Osteocyte (in vitro differentiated cells): ENCODE data around the gene FSTL4. TPM values are rescaled to one million over a fixed set of nuclear protein-coding genes. Genes with fewer than 3 reads are reported as not detected.
A peak's percentile ranks its signal among the peaks of the same experiment; 100 is the strongest.

Experiments
- DNase-seq: peaks from one replicate; pipeline ENCODE4 v3.0.0; 2021; ENCODE audit warnings: mixed read lengths; ENCODE audit not compliant: unreplicated experiment; ENCODE audit errors: extremely low spot score
- H3K27ac Mint-ChIP-seq: one replicate; pipeline ENCODE4 v1.8.0; 2021; ENCODE audit warnings: mild to moderate bottlenecking, mixed read lengths; ENCODE audit not compliant: unreplicated experiment
- H3K27me3 Mint-ChIP-seq: one replicate; pipeline ENCODE4 v1.8.0; 2021; ENCODE audit warnings: mixed read lengths; ENCODE audit not compliant: unreplicated experiment
- H3K36me3 Mint-ChIP-seq: one replicate; pipeline ENCODE4 v1.8.0; 2021; ENCODE audit warnings: mixed read lengths; ENCODE audit not compliant: unreplicated experiment
- H3K4me1 Mint-ChIP-seq: one replicate; pipeline ENCODE4 v1.8.0; 2021; ENCODE audit warnings: mixed read lengths; ENCODE audit not compliant: unreplicated experiment
- H3K4me3 Mint-ChIP-seq: one replicate; pipeline ENCODE4 v1.8.0; 2021; ENCODE audit warnings: mild to moderate bottlenecking, moderate library complexity, mixed read lengths; ENCODE audit not compliant: unreplicated experiment
- H3K9me3 Mint-ChIP-seq: one replicate; pipeline ENCODE4 v1.8.0; 2021; ENCODE audit warnings: mixed read lengths; ENCODE audit not compliant: unreplicated experiment
- total RNA-seq: library from RNA; stranded (reverse); gene quantifications from 2 replicates; pipeline ENCODE4 v1.2.1, GENCODE V29; 2021
- TF ChIP-seq, protein P1 (sequence below): fragments of 200-600 bp; sonication (generic); IDR thresholded peaks from 2 replicates; pipeline ENCODE4 v1.5.0; 2021; ENCODE audit warnings: antibody characterized with exemption, mild to moderate bottlenecking, moderate library complexity

Gene FSTL4
- total RNA-seq, 1 donor from 2014 or later, result not detected

DNA sequence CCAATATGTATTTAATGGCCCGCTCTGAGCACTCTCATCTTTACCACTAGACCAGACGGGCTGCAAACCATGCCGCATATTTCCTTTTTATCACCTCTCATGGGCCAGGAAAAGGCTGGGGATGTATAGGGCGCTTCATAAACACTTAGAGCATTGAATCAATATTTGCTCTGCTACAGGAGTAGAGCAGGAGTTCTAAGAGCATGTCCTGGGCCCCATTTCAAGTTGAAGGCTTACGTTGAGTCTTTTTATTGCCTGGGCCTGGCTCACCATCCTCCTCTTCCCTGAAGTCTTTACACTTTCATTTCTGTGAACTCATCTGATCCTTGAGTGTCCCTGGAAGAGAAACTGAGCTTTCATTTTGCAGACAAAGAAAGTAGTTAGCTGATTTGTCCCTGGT, 112.4 kb downstream of the FSTL4 start:
- Mint-ChIP-seq H3K27me3 (peaks cover 29% of the 10 kb centered on the region), H3K4me3 (no peak overlapping the region), H3K4me1 (no peaks in the 10 kb centered on the region), H3K27ac (no peak overlapping the region), H3K36me3 (no peaks in the 10 kb centered on the region), H3K9me3 (no peaks in the 10 kb centered on the region)
- DNase-seq, result peak; percentile 13
- TF ChIP-seq, protein P1, sequence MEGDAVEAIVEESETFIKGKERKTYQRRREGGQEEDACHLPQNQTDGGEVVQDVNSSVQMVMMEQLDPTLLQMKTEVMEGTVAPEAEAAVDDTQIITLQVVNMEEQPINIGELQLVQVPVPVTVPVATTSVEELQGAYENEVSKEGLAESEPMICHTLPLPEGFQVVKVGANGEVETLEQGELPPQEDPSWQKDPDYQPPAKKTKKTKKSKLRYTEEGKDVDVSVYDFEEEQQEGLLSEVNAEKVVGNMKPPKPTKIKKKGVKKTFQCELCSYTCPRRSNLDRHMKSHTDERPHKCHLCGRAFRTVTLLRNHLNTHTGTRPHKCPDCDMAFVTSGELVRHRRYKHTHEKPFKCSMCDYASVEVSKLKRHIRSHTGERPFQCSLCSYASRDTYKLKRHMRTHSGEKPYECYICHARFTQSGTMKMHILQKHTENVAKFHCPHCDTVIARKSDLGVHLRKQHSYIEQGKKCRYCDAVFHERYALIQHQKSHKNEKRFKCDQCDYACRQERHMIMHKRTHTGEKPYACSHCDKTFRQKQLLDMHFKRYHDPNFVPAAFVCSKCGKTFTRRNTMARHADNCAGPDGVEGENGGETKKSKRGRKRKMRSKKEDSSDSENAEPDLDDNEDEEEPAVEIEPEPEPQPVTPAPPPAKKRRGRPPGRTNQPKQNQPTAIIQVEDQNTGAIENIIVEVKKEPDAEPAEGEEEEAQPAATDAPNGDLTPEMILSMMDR, result no peak

DNA sequence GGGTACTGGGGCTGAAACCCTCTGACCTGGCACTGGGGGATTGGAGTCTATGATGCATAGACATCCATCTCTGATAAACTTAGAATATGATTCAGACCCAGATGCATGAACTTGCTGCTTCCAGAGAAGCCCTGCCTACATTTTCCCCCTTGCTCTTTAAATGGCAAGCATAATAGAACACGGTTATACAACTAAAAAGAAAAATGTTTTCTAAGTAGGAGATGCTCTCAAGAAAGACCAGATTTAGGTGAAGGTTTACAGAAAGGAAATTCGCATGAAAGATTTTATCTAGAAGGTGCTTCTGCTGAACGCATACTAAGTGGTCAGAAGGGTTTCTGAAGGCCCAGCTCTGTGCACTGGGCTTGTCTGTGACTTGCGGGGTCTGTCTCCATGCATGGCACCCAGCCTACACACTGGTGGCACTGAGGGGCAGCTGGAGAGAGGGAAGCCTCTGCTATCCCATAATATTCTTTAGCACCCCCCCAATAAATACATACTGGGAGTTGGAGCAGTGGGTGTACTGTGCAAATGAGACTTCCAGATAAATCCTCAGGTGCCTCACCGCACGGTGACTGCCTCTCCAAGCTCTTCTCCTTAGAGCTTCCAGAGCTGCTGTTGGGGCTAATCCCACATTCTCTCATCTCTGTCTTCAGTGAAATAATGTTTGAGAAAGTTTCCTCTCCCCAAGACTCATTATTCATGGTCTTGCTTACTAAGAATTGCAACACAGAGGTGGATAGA, 114.6 kb downstream of the FSTL4 start:
- H3K4me1 Mint-ChIP-seq, result no peaks in the 10 kb centered on the region
- H3K27ac Mint-ChIP-seq, result no peak overlapping the region
- DNase-seq, result peak; percentile 38
- H3K9me3 Mint-ChIP-seq, result no peaks in the 10 kb centered on the region
- H3K36me3 Mint-ChIP-seq, result no peaks in the 10 kb centered on the region
- H3K27me3 Mint-ChIP-seq, result peaks cover 16% of the 10 kb centered on the region
- H3K4me3 Mint-ChIP-seq, result no peak overlapping the region
- TF ChIP-seq, protein P1, result no peak

DNA sequence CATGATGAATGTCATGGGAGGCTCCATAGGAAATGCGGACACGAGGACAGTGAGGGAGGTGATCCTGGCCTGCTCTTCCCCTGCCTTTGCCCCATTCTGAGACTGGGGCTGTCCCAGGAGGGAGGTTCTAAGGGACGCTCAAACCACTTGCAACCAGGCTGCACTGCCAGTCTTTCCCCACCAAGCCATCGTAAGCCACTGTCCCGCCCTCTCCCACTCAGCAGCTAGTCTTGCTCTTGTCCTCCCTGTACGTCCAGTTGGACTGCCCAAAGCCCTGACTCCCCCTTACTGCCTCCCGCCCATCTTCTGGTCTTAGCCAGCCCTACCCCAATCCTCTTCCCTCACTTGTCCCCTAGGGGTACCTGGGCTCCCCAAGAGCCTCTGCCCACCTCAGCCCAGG, 115.7 kb downstream of the FSTL4 start:
- Mint-ChIP-seq H3K4me1 (no peaks in the 10 kb centered on the region), H3K36me3 (no peaks in the 10 kb centered on the region), H3K27me3 (peaks cover 7% of the 10 kb centered on the region), H3K4me3 (no peak overlapping the region), H3K27ac (no peak overlapping the region), H3K9me3 (no peaks in the 10 kb centered on the region)
- DNase-seq, result peak; percentile 75
- TF ChIP-seq, protein P1, result no peak

DNA sequence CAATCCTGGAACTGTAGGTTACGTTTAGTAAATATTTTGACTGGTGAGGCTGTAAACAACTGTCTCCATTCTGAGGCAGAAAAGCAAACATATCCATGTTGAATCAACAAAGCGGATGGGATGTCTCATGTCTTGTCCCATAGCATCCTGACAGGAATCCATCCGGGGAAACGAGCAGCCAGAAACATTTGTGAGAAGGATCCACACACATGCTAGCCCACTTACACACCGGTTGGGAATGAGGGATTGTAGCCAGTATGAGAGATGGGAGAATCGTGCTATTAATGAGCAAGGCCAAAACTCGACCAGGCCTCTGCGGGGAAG, 117.5 kb downstream of the FSTL4 start:
- H3K4me3 Mint-ChIP-seq, result no peak overlapping the region
- H3K27me3 Mint-ChIP-seq, result no peaks in the 10 kb centered on the region
- H3K4me1 Mint-ChIP-seq, result no peaks in the 10 kb centered on the region
- H3K9me3 Mint-ChIP-seq, result peaks cover 9% of the 10 kb centered on the region
- TF ChIP-seq, protein P1, result no peak
- peak; percentile 42 for DNase-seq
- no peak overlapping the region for H3K27ac Mint-ChIP-seq
- H3K36me3 Mint-ChIP-seq, result no peaks in the 10 kb centered on the region

DNA sequence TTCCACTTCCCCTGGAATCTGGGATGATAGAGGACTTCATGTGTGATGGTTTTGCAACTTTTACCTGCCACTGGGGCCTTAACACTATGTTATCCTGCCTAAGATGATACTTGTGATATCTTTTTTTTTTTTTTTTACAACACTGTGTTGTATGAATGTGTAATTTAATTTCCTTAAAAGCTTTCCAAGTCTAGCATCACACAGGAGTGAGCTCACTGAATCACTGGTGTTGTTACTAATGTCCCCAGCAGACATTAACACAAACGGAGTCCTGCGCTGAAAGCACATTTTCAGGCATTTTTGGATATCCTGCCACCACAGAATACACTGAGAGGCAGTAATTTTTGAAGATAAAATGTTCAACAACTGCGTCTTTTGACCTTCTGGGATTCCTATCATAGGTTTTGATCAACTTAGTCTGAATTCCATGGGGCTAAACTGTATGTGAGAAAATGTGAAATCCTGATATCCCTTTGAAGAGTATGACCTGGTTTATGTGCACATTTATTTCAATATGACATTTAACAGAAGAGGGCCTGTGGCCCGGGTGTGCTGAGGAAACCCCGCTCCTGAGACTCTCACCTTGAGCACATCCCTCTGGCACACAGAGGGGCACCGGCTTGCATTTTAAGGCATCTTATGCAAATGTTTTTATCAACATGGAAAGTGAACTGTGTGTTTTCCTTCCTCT, 118.0 kb downstream of the FSTL4 start:
- no peak overlapping the region for H3K4me3 Mint-ChIP-seq
- no peaks in the 10 kb centered on the region for H3K27me3 Mint-ChIP-seq
- TF ChIP-seq, protein P1, result no peak
- H3K4me1 Mint-ChIP-seq, result no peaks in the 10 kb centered on the region
- H3K9me3 Mint-ChIP-seq, result peaks cover 10% of the 10 kb centered on the region
- DNase-seq, result peak; percentile 64
- no peak overlapping the region for H3K27ac Mint-ChIP-seq
- H3K36me3 Mint-ChIP-seq, result no peaks in the 10 kb centered on the region
